ENCODE data around the gene USP9X. TPM values are rescaled to one million over a fixed set of nuclear protein-coding genes. Genes with fewer than 3 reads are reported as not detected.
"Not testable (repeated sequence)": the region's sequence is repeated elsewhere in the genome, so short reads cannot be mapped to it uniquely, and the experiment has no call there.

USP9X gene
- total RNA-seq, 1 experiment from 2014 or later: 109 TPM

DNA sequence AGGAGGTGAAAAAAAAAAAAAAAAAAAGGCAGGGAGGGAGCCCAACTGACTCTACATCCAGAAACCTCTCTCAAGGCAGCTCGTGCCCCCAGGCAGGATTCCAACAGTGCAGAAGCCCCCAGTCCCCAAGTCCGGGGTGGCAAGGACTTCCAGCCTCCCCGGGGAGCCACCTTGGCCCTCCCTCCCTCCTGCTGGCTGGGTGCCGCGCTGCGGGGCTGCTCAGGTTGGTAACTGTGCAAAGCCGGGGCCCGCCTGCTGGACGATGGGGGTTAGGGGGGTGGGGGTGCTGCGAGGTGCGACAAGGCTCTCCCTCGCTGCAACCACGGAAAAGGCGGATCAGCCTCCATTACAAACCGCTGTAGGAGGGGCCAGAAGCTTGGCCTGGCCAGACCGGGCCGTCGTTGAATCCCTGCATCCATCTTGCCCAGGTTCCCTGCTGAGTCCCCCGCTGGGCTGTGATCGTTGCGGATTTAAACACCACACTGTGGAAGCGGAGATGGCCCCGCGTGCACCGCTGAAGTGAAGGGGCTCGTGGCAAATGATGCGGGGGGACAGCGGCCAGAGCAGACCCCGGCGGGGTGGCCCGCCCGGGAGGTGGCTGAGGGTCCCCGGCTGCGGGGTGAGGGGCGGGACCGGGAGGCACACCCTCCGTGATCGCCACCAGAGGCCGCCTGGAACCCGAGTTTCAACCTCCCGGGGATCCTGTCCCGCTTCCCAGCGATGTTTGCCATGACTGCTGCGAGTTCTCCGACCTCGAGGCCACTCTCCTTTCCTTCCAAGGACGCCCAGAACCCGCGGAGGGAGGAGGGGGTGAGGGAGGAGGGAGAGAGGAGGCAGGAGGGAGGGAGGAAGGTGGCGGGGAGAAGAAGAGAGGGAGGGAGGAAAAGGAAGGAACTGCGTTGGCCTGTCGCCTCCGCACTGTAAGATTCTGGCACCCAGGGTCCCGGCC is 190.7 kb downstream of the USP9X start:
- peak; percentile 57 for DNase-seq (ENCODE audit: extremely low read depth, low read depth)

DNA sequence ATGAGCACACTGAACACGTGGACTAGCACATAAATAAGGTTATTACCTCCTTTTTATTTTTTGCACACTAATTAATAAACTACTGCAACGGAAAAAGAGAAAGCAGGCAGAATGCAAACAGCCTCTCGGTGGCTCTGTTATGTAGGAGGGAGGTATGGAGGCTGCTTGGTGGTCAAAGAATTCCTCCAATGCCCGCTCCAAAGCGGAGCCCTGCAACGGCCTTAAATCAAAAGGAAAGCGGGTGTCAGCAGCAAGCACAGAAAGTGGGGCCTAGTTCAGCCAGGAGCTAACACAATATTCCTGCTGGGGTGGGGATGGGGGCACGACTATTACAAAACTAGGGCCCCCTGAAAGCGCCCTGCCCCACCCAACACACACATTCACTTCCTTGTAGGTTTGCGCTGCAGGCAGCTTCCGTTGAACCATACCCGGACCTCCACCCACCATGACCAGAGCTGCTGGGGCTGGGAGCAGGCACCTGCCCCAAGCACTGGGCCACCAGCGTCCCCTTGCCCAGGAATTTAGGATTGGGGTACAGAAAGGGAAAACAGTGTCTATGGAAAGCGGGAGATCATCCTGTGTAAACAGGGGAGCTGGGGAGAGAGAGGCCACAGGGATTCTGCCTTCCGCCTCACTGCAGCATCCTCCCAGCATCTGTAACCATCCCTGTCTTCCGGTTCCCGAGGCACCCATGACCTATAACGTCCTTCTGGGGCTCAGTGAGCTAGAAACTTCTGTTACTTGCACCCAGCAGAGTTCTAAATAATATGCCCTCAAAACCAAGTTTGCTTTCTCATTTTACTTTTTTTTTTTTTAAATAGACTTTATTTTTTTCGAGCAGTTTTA is 191.6 kb downstream of the USP9X start:
- no peak for DNase-seq (ENCODE audit: extremely low read depth, low read depth)

DNA sequence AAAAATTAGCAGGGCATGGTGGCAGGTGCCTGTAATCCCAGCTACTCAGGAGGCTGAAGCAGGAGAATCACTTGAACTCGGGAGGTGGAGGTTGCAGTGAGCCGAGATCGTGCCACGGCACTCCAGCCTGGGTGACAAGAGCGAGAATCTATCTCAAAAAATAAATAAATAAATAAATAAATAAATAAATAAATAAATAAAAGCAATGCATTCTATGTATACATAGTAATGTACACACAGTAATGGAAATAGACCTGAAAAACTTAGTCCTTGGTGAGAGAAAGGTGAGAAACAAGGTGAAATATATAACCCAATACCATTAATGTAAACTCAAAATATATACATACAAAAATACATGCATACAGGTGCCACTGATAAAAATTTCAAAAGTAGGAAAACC is 197.1 kb downstream of the USP9X start:
- DNase-seq (ENCODE audit: extremely low read depth, low read depth): not testable (repeated sequence)

DNA sequence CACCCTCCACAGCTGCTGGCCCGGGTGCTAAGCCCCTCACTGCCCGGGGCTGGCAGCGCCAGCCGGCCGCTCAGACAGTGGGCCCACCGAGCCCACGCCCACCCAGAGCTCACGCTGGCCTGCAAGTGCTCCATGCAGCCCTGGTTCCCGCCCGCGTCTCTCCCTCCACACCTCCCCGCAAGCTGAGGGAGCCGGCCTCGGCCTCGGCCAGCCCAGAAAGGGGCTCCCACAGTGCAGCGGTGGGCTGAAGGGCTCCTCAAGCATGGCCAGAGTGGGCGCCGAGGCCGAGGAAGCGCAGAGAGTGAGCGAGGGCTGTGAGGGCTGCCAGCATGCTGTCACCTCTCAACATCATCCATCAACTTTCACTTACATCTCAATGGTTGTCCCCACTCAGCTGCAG is 200.7 kb downstream of the USP9X start:
- DNase-seq (ENCODE audit: extremely low read depth, low read depth): not testable (repeated sequence)

Other genes with a start within 250 kb of the USP9X start
- gene DDX3X, start 248.7 kb downstream of the USP9X start, total RNA-seq (2014; rRNA removed; shearing (Covaris generic)): 222 and 303 TPM in 2 replicates

Measured in NCI-H460 (cell line).